IPS-18c (cell line): ENCODE data around the gene DOCK3.
"Not testable (repeated sequence)": the region's sequence is repeated elsewhere in the genome, so short reads cannot be mapped to it uniquely, and the experiment has no call there.

ENCODE experiments used
- H3K4me3 ChIP-seq: 2 replicates; pipeline ENCODE4 v1.7.0; 2013; ENCODE audit warnings: low read depth, mild to moderate bottlenecking, low read length, moderate library complexity; ENCODE audit not compliant: insufficient read depth
- H3K9me3 ChIP-seq: one replicate; pipeline ENCODE4 v1.6.1; 2013; ENCODE audit warnings: mild to moderate bottlenecking, low read length, moderate library complexity; ENCODE audit not compliant: control insufficient read depth, insufficient read depth

The DOCK3 gene

GRCh38 chr3:51245867-51246266 is 571.1 kb downstream of the DOCK3 start:
- Histone ChIP-seq H3K4me3 (no peak overlapping the region), H3K9me3 (peaks cover 11% of the 10 kb centered on the region)

- Histone ChIP-seq H3K4me3 (no peak overlapping the region), H3K9me3 (peaks cover 2% of the 10 kb centered on the region)
Observed at GRCh38 chr3:51257870-51258269, 583.1 kb downstream of the DOCK3 start.

GRCh38 chr3:51264166-51264565 is 589.4 kb downstream of the DOCK3 start:
- not testable (repeated sequence) for H3K4me3 ChIP-seq, H3K9me3 ChIP-seq

DNA sequence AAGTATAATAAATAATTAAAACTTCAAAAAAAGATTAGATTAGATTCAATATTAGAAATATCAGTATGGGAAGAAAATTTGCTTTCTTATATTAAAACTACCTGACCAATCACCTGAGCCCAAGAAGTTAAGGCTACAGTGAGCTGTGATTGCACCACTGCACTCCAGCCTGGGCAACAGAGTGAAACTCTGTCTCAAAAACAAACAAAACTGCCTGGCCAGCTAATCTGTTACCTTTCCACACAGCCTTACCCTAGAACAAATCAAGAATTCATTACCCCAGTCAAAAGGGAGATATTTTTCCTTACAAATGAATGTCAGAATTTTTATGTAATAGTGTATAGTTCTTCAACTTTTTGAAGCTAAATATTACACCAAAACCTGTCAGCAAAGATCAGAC is 593.4 kb downstream of the DOCK3 start:
- H3K4me3 ChIP-seq: no peak overlapping the region
- H3K9me3 ChIP-seq: no peaks in the 10 kb centered on the region

- H3K9me3 ChIP-seq: no peaks in the 10 kb centered on the region
Observed at GRCh38 chr3:51269466-51269865, 594.7 kb downstream of the DOCK3 start.

GRCh38 chr3:51270559-51270958 is 595.8 kb downstream of the DOCK3 start:
- no peaks in the 10 kb centered on the region for H3K9me3 ChIP-seq
- H3K4me3 ChIP-seq: no peak overlapping the region

More at GRCh38 chr3:51269466-51269865, 594.7 kb downstream of the DOCK3 start:
- no peak overlapping the region for H3K4me3 ChIP-seq

GRCh38 chr3:51271172-51271571 is 596.4 kb downstream of the DOCK3 start:
- Histone ChIP-seq H3K9me3 (no peaks in the 10 kb centered on the region), H3K4me3 (no peak overlapping the region)

DNA sequence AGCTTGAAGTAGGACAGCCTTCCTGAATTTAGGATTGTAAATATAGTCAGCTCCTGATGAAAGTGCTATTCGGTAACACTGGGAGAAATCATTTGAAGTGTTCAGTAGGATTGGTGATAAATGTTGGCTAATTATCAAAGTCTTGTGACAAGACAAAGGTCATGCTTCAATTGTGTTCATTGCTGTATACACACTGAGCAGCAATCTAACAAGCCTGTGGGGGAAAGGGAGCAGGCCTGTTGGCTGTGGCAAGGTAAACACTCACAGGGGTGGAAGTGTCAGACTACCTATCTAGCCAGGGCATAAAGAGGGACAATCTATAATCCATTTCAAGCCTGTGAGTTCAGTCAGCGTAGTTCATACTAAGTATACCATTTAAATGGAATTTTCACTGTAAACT is 599.3 kb downstream of the DOCK3 start:
- H3K4me3 ChIP-seq: no peak overlapping the region
- H3K9me3 ChIP-seq: no peaks in the 10 kb centered on the region

- no peak overlapping the region for H3K4me3 ChIP-seq
- no peaks in the 10 kb centered on the region for H3K9me3 ChIP-seq
Observed at GRCh38 chr3:51275111-51275805, 600.5 kb downstream of the DOCK3 start.

DNA sequence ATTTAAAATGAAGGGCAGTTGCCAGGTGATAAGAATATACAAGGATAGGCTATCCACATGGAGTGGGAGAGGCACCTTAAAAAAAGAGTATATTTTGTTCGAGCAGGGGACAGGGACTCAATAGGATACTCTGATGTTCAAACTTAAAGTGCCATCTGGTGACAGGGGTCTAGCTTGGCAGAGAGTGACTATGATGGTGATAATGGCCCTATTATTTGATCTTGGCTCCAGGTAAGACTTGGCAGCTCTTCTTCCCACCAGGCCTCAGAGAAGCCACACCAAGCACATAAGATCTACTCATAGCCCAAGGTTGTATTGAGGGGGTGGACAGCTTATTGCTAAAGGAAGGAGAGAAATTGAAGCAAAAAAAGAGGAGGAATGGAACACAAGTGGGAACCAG is 601.3 kb downstream of the DOCK3 start:
- H3K9me3 ChIP-seq: no peaks in the 10 kb centered on the region
- H3K4me3 ChIP-seq: no peak overlapping the region

- H3K9me3 ChIP-seq: no peaks in the 10 kb centered on the region
- H3K4me3 ChIP-seq: no peak overlapping the region
Observed at GRCh38 chr3:51279448-51279847, 604.7 kb downstream of the DOCK3 start.

- Histone ChIP-seq H3K4me3 (no peak overlapping the region), H3K9me3 (peaks cover 3% of the 10 kb centered on the region)
Observed at GRCh38 chr3:51280176-51280575, 605.4 kb downstream of the DOCK3 start.

DNA sequence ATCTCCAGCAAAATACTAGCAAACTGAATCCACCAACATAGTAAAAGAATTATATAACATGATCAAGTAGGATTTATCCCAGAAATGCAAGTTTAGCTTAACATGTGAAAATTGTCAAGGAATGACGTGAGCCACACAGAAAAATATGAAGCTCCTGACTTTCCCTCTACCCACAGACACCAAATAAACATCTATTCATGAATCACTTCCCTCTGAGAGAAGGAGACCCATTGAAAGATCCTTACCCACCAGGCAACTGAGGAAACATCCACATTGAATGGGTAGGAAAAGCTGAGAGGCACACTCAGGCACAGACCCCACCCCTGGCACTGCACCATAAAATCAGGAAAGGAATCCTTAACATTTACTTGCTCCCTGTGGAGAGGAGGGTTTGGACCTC is 608.2 kb downstream of the DOCK3 start:
- Histone ChIP-seq H3K9me3 (peaks cover 6% of the 10 kb centered on the region), H3K4me3 (no peak overlapping the region)

DNA sequence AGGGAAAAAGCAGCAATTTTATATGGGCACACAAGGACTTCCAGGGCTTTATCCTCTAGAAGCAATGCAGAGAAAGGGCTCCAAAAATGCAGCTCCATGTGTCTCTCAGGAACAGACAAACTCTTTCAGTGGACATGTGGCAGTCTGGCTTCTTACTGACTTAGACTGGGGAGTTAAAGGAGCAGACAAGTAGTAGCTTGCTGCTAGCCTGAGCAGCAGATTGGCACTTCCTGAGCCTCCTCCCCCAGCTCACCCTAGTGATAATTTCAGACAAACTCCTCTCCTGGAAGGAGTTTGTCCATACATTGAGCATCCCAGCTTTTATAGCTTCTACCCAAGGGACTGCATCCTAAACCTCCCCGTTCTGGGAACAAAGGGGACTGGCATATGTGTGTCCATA is 608.7 kb downstream of the DOCK3 start:
- H3K9me3 ChIP-seq: peaks cover 6% of the 10 kb centered on the region
- no peak overlapping the region for H3K4me3 ChIP-seq

- no peak overlapping the region for H3K4me3 ChIP-seq
- H3K9me3 ChIP-seq: no peaks in the 10 kb centered on the region
Observed at GRCh38 chr3:51295625-51296024, 620.9 kb downstream of the DOCK3 start.

DNA sequence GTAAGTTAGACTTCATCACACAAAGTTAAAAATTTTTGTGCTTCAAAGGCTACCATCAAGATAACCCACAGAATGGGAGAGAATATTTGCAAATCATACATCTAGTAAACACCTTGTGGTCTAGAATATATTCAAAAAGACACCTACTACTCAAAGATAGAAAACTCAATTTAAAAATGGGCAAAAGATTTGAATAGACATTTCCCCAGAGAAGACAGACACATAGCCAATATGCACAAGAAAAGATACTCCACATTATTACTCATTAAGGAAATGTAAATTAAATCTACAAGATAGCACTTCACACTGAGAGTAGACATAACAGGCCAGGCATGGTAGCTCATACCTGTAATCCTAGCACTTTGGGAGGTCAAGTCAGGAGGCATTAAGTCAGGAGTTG is 622.6 kb downstream of the DOCK3 start:
- H3K9me3 ChIP-seq: no peaks in the 10 kb centered on the region
- no peak overlapping the region for H3K4me3 ChIP-seq

DNA sequence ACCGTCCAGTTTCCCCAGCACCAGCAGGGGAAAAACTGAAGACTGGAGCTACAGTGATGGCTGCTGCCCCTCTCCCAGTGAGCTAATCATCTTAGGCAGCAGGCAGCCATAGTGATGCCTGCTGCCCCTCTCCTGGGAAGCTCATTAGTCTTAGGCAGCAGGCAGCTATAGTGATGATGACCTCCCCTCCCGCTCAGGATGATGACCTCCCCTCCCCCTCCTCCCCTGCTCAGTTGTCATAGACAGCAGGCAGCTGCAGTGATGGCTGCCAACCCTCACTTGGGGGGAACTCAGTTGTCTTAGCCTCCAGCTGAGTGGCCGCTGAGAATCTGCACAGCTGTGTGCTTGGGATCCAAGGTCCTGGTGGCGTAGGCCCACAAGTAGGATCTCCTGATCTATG is 629.5 kb downstream of the DOCK3 start:
- no peaks in the 10 kb centered on the region for H3K9me3 ChIP-seq
- H3K4me3 ChIP-seq: no peak overlapping the region

DNA sequence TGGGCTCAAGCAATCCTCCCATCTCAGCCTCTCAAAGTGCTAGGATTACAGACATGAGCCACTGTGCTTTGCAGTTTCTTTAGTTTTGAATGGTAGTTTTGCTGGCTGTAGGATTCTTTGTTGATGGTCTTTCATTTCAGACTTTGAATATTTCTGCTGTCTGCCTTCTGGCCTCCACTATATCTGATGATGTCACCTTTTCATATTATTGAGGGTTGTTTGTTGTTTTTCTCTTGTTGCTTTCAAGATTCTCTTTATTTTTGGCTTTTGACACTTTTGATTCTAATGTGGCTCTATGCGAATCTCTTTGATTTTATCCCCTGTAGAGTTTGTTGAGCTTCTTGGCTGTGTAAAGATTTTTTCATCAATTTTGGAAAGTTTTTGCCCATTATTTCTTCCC is 631.4 kb downstream of the DOCK3 start:
- H3K4me3 ChIP-seq: no peak overlapping the region

DNA sequence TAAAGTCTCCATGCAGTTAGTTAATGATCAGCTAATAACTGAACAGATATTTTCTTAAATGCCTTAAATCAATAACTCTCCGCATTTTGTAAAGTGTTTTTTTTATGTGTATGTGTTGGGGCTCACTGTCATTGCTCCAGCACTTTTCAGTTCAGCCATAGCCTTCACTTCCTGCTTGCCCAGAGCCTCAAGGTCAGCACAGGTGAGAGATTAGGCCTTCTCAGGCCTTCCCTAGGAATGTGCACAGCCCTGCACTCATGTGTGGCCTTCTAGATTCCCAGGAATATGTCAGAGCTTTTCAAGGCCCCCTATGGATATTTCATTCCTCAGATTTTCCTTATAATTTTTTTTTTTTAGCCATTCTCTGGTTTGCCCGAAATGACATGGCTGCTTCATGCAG is 632.7 kb downstream of the DOCK3 start:
- H3K4me3 ChIP-seq: no peak overlapping the region

More for the DNA sequence above, 631.4 kb downstream of the DOCK3 start:
- no peaks in the 10 kb centered on the region for H3K9me3 ChIP-seq

More for the DNA sequence above, 632.7 kb downstream of the DOCK3 start:
- no peaks in the 10 kb centered on the region for H3K9me3 ChIP-seq
